ENCODE measurements around the gene PARD3B.

Gene PARD3B

DNA sequence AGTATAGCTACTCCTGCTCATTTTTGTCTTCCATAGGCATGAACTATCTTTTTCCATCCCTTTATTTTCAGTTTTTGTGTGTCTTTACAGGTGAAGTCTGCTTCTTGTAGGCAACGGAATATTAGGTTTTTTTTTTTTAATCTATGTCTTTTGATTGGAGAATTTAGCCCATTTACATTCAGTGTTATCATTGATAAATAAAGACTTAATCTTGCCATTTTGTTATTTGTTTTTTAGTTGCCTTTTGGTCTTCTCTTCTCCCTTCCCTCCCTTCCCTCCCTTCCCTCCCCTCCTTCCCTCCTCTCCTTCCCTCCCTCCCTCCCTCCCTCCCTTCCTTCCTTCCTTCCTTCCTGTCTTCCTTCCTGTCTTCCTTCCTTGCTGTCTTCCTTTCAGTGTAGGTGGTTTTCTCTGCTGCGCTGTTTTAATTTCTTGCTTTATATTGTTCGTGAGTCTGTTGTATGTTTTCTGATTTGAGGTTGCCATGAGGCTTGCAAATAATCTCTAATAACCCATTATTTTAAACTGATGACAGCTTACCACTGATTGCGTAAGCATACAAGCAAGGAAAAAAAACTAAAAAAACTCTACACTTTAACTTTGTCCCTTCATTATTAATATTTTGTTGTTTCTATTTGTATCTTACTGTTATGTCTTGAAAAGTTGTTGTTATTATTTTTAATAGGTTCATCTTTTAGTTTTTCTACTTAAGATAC, 353.8 kb downstream of the PARD3B start:
- DNase-seq (ENCODE audit: extremely low spot score), result no peak
- POLR2A ChIA-PET, result no interaction called here
- CTCF ChIA-PET, result no interaction called here
- TF ChIP-seq ZNF384 (IDR thresholded peaks at IDR 0.05), result no peak
- no peak for TF ChIP-seq FOXK2 (IDR thresholded peaks at IDR 0.05)
- no peak for TF ChIP-seq FOXA1 (IDR thresholded peaks at IDR 0.05)
- TF ChIP-seq ELF4 (IDR thresholded peaks at IDR 0.05), result no peak
- TF ChIP-seq PKNOX1 (IDR thresholded peaks at IDR 0.05), result no peak

DNA sequence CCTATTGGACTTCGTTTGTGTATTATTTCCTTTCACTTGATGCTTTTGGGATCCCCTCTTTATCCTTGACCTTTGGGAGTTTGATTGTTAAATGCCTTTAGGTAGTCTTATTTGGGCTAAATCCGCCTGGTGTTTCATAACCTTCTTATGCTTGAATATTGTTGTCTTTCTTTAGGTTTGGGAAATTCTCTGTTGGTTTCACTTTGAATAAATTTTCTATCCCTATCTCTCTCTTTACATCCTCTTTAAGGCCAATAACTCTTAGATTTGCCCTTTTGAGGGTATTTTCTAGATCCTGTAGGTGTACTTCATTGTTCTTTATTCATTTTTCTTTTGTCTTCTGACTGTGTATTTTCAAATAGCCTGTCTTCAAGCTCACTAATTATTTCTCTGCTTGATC, 354.7 kb downstream of the PARD3B start:
- TF ChIP-seq PKNOX1 (IDR thresholded peaks at IDR 0.05) (no peak), SP1 (IDR thresholded peaks at IDR 0.05) (no peak), ZNF384 (IDR thresholded peaks at IDR 0.05) (no peak), FOXK2 (IDR thresholded peaks at IDR 0.05) (no peak), SUZ12 (IDR thresholded peaks at IDR 0.05) (no peak), ELF4 (IDR thresholded peaks at IDR 0.05) (no peak), L3MBTL2 (conservative IDR thresholded peaks at IDR 0.05) (no peak), LEF1 (IDR thresholded peaks at IDR 0.05; ENCODE audit: borderline replicate concordance) (no peak), FOXM1 (IDR thresholded peaks at IDR 0.05; ENCODE audit: borderline replicate concordance) (no peak), HDGF (IDR thresholded peaks at IDR 0.05; ENCODE audit: borderline replicate concordance) (no peak), NFRKB (IDR thresholded peaks at IDR 0.05) (no peak)
- ChIA-PET POLR2A (interaction anchor here (0.7 kb wide), 1 partner anchor 8 kb away, joined by 3 read pairs; no protein-coding TSS in a partner anchor), CTCF (interaction anchor here (0.6 kb wide), 1 partner anchor 985 kb away, joined by 3 read pairs; no protein-coding TSS in a partner anchor)
- no peak for DNase-seq (ENCODE audit: extremely low spot score)

- no peak for TF ChIP-seq FOXM1 (IDR thresholded peaks at IDR 0.05; ENCODE audit: borderline replicate concordance)
- peak; percentile 65; the same call in 1 of the 2 replicates for TF ChIP-seq CTBP1 (IDR thresholded peaks at IDR 0.05; ENCODE audit: borderline replicate concordance)
- peak; percentile 85 for TF ChIP-seq PKNOX1 (IDR thresholded peaks at IDR 0.05)
- CTCF ChIA-PET, result interaction anchor here (0.6 kb wide), 1 partner anchor 985 kb away, joined by 3 read pairs; no protein-coding TSS in a partner anchor
- POLR2A ChIA-PET, result interaction anchor here (0.7 kb wide), 1 partner anchor 8 kb away, joined by 3 read pairs; no protein-coding TSS in a partner anchor
- DNase-seq (ENCODE audit: extremely low spot score), result no peak
Observed at GRCh38 chr2:204900487-204900886, 355.2 kb downstream of the PARD3B start.

DNA sequence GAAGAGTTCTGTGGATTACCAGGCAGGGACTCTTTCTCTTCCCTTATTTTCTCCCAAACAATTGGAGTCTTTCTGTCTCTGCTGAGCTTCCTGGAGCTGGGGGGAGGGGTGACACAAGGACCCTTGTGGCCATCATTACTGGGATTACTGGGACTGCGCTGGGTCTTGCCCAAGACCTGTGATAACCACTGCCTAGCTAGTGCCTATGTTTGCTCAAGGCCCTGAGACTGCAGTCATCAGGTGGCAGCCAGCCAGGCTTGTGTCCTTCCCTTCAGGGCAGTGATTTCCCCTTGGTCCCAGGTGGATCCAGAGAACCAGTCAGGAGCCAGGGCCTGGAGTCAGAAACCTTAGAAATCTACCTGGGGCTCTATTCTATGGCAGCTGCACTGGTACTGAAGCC, 355.6 kb downstream of the PARD3B start:
- ChIA-PET POLR2A (no interaction called here), CTCF (no interaction called here)
- DNase-seq (ENCODE audit: extremely low spot score), result no peak
- TF ChIP-seq TARDBP (IDR thresholded peaks at IDR 0.05), result no peak
- TF ChIP-seq L3MBTL2 (conservative IDR thresholded peaks at IDR 0.05), result no peak
- TF ChIP-seq ELF4 (IDR thresholded peaks at IDR 0.05), result no peak
- TF ChIP-seq CTBP1 (IDR thresholded peaks at IDR 0.05; ENCODE audit: borderline replicate concordance), result no peak
- TF ChIP-seq SUZ12 (IDR thresholded peaks at IDR 0.05), result no peak
- TF ChIP-seq ARNT (IDR thresholded peaks at IDR 0.05), result no peak
- TF ChIP-seq HDGF (IDR thresholded peaks at IDR 0.05; ENCODE audit: borderline replicate concordance), result no peak

GRCh38 chr2:204901591-204901990, 356.3 kb downstream of the PARD3B start:
- TF ChIP-seq SP1 (IDR thresholded peaks at IDR 0.05), result no peak
- TF ChIP-seq LEF1 (IDR thresholded peaks at IDR 0.05; ENCODE audit: borderline replicate concordance), result no peak
- no peak for TF ChIP-seq L3MBTL2 (conservative IDR thresholded peaks at IDR 0.05)
- no peak for TF ChIP-seq FOXK2 (IDR thresholded peaks at IDR 0.05)
- no peak for TF ChIP-seq ELF4 (IDR thresholded peaks at IDR 0.05)
- no peak for TF ChIP-seq PKNOX1 (IDR thresholded peaks at IDR 0.05)
- no peak for TF ChIP-seq FOXA1 (IDR thresholded peaks at IDR 0.05)
- no peak for TF ChIP-seq ARNT (IDR thresholded peaks at IDR 0.05)
- no peak for TF ChIP-seq BHLHE40 (IDR thresholded peaks at IDR 0.05; ENCODE audit: borderline replicate concordance)
- TF ChIP-seq TARDBP (IDR thresholded peaks at IDR 0.05), result no peak
- no peak for TF ChIP-seq SUZ12 (IDR thresholded peaks at IDR 0.05)
- TF ChIP-seq NFRKB (IDR thresholded peaks at IDR 0.05), result no peak
- no peak for TF ChIP-seq CTBP1 (IDR thresholded peaks at IDR 0.05; ENCODE audit: borderline replicate concordance)
- TF ChIP-seq FOXM1 (IDR thresholded peaks at IDR 0.05; ENCODE audit: borderline replicate concordance), result no peak
- TF ChIP-seq ZNF384 (IDR thresholded peaks at IDR 0.05), result no peak
- no peak for TF ChIP-seq HDGF (IDR thresholded peaks at IDR 0.05; ENCODE audit: borderline replicate concordance)
- no peak for DNase-seq (ENCODE audit: extremely low spot score)
- POLR2A ChIA-PET, result no interaction called here
- CTCF ChIA-PET, result no interaction called here

- no peak for DNase-seq (ENCODE audit: extremely low spot score)
- ChIA-PET CTCF (no interaction called here), POLR2A (no interaction called here)
- TF ChIP-seq HDGF (IDR thresholded peaks at IDR 0.05; ENCODE audit: borderline replicate concordance), result no peak
- no peak for TF ChIP-seq FOXA1 (IDR thresholded peaks at IDR 0.05)
- TF ChIP-seq FOXK2 (IDR thresholded peaks at IDR 0.05), result no peak
- no peak for TF ChIP-seq SUZ12 (IDR thresholded peaks at IDR 0.05)
- TF ChIP-seq L3MBTL2 (conservative IDR thresholded peaks at IDR 0.05), result no peak
- TF ChIP-seq ZNF384 (IDR thresholded peaks at IDR 0.05), result no peak
- TF ChIP-seq BHLHE40 (IDR thresholded peaks at IDR 0.05; ENCODE audit: borderline replicate concordance), result no peak
- TF ChIP-seq LEF1 (IDR thresholded peaks at IDR 0.05; ENCODE audit: borderline replicate concordance), result no peak
- no peak for TF ChIP-seq FOXM1 (IDR thresholded peaks at IDR 0.05; ENCODE audit: borderline replicate concordance)
- no peak for TF ChIP-seq ARNT (IDR thresholded peaks at IDR 0.05)
Observed at GRCh38 chr2:204909791-204910190, 364.5 kb downstream of the PARD3B start.
